Measurements from ENCODE around the gene ZNRF2. TPM values are rescaled to one million over a fixed set of nuclear protein-coding genes. Genes with fewer than 3 reads are reported as not detected.

ZNRF2 gene
- total and polyA plus RNA-seq, 4 donors = 4.8 to 21.1 (median 11.2) TPM

DNA sequence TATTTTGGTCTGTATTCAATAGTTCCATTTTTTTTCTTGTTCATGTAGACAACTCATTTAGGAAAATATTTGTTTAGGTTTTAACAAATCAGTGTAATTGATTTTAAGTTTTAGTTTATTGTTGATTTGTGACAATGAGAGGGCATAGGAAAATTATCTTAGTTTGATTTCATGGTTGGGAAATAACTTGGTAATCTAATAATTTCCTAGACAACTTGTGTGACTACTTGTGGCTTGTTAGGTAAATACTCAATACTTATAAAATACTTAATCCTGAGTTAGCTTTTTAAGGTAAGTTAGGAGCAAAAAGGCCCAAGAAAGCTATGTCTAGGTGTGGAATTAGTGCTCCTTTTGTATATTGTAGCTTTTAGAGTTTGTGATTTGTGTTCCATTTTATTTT, 65.4 kb downstream of the ZNRF2 start:
- Histone ChIP-seq H3K27me3 (ENCODE audit: control insufficient read depth in 1 of 2, insufficient read depth in 2 of 2, low read length in 1 of 2) (no peaks in the 10 kb centered on the region), H3K27ac (ENCODE audit: low read depth in 1 of 2, low read length in 2 of 2) (no peak overlapping the region), H3K4me1 (ENCODE audit: control insufficient read depth in 1 of 2, insufficient read depth in 2 of 2, low read length in 2 of 2) (peaks cover 0 to 2% of the 10 kb centered on the region in 2 donors), H3K4me3 (ENCODE audit: low read length in 2 of 2) (no peak overlapping the region), H3K9me3 (ENCODE audit: control insufficient read depth, low read length) (no peaks in the 10 kb centered on the region), H3K36me3 (ENCODE audit: control insufficient read depth in 1 of 2, insufficient read depth in 2 of 2, low read length in 1 of 2) (no peaks in the 10 kb centered on the region)
- no peak for ATAC-seq (ENCODE audit: low FRiP score)
- no peak for DNase-seq
- intact Hi-C loops (cut with DNase I) = loop anchor here in 1 of 2 donors (5.0 kb wide), 1 partner anchor 68 kb away; the partner anchor contains the start of gene ZNRF2

DNA sequence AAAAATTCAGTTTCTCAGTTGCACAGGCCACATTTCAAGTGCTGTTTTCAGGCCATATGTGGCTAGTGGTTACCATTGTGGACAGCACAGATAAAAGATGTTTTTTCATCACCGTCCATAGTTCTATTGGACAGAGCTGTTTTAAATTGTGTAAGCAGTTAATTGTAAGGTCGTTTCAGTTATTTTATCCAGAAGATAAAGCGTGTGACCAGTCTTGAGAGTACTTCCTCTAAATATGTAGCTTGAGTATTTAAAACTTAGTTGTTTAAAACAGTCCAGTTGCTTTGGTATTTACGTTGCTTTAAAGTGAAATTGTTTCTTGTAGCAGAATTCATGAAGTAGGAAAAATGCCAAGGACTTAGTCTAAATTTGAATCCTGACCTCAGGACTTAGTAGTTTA, 66.9 kb downstream of the ZNRF2 start:
- no peak for DNase-seq
- H3K4me3 ChIP-seq (ENCODE audit: low read length in 2 of 2) = no peak overlapping the region
- intact Hi-C loops (cut with DNase I) = no loop called here
- no peaks in the 10 kb centered on the region for H3K27me3 ChIP-seq (ENCODE audit: control insufficient read depth in 1 of 2, insufficient read depth in 2 of 2, low read length in 1 of 2)
- H3K27ac ChIP-seq (ENCODE audit: low read depth in 1 of 2, low read length in 2 of 2) = no peak overlapping the region
- WGBS, 2 donors = 46 to 50% methylated on average over 4 of the region's 4 CpGs
- no peaks in the 10 kb centered on the region for H3K36me3 ChIP-seq (ENCODE audit: control insufficient read depth in 1 of 2, insufficient read depth in 2 of 2, low read length in 1 of 2)
- no peaks in the 10 kb centered on the region for H3K9me3 ChIP-seq (ENCODE audit: control insufficient read depth, low read length)
- H3K4me1 ChIP-seq (ENCODE audit: control insufficient read depth in 1 of 2, insufficient read depth in 2 of 2, low read length in 2 of 2) = peaks cover 0 to 2% of the 10 kb centered on the region in 2 donors
- ATAC-seq (ENCODE audit: low FRiP score) = no peak

DNA sequence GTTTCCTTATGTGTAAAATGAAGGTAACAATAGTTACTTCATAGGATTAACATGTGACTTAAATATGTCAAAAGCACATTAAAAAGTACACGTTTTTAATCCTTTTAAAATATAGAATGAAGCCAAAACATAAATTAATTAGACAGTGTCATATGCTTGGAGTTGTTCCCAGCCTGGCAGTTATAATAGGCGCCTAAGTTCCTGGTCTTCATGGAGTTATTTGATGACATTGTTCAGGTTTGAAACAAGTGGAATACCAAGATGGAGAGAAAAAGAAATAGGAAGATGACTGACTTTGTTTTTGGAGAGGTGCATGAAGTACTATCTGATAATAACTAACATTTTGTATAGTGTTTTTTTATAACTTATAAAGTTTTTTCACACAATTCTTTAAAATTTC, 67.3 kb downstream of the ZNRF2 start:
- Histone ChIP-seq H3K27ac (ENCODE audit: low read depth in 1 of 2, low read length in 2 of 2) (no peak overlapping the region), H3K4me3 (ENCODE audit: low read length in 2 of 2) (no peak overlapping the region), H3K36me3 (ENCODE audit: control insufficient read depth in 1 of 2, insufficient read depth in 2 of 2, low read length in 1 of 2) (no peaks in the 10 kb centered on the region), H3K4me1 (ENCODE audit: control insufficient read depth in 1 of 2, insufficient read depth in 2 of 2, low read length in 2 of 2) (peaks cover 0 to 2% of the 10 kb centered on the region in 2 donors), H3K27me3 (ENCODE audit: control insufficient read depth in 1 of 2, insufficient read depth in 2 of 2, low read length in 1 of 2) (no peaks in the 10 kb centered on the region), H3K9me3 (ENCODE audit: control insufficient read depth, low read length) (no peaks in the 10 kb centered on the region)
- intact Hi-C loops (cut with DNase I) = no loop called here
- WGBS, 2 donors = 25 to 40% methylated on average over 2 of the region's 2 CpGs
- no peak for ATAC-seq (ENCODE audit: low FRiP score)
- DNase-seq = no peak

DNA sequence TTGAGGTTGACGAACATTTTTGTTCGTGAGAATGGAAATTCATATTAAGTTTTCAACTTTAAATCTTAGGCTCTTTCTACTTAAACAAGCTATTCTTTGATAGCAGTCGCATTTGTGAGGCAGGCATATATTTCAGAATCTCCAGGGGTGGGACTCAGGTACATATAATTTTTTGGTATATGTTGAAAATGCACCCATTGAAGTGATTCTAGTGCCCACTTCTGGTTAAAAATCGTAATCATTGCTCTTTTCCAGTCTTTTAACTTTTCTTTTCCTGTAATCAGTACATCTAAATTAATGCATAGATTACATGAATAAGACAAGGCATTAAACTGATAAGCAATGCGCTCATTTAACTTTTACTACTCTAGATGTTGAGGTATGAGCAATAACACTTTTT, 67.8 kb downstream of the ZNRF2 start:
- Histone ChIP-seq H3K27me3 (ENCODE audit: control insufficient read depth in 1 of 2, insufficient read depth in 2 of 2, low read length in 1 of 2) (no peaks in the 10 kb centered on the region), H3K4me1 (ENCODE audit: control insufficient read depth in 1 of 2, insufficient read depth in 2 of 2, low read length in 2 of 2) (peaks cover 0 to 2% of the 10 kb centered on the region in 2 donors), H3K9me3 (ENCODE audit: control insufficient read depth, low read length) (no peaks in the 10 kb centered on the region), H3K4me3 (ENCODE audit: low read length in 2 of 2) (no peak overlapping the region), H3K27ac (ENCODE audit: low read depth in 1 of 2, low read length in 2 of 2) (no peak overlapping the region), H3K36me3 (ENCODE audit: control insufficient read depth in 1 of 2, insufficient read depth in 2 of 2, low read length in 1 of 2) (no peaks in the 10 kb centered on the region)
- 96 to 97% methylated on average over 5 of the region's 5 CpGs for WGBS, 2 donors
- no peak for DNase-seq
- ATAC-seq (ENCODE audit: low FRiP score) = no peak
- intact Hi-C loops (cut with DNase I) = no loop called here

DNA sequence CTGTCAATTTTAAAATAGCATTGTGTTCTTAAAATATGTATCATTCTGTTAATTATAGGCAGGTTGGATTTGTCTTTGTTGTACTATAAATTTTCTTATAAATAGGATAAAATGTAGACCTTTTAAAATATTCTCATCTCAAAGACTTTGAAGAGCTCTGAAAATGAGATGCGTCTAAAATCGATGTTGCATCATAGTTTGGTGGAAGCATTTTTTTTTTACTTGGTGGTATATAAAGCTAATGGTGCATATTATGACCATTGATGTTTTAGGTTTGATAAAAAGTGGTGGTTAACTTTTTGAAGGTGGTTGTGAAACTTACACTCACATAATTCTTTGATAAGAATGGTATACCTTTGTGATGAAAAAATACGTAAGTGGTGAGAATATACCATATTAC, 69.1 kb downstream of the ZNRF2 start:
- WGBS, 2 donors = 92 to 99% methylated on average over 3 of the region's 3 CpGs
- Histone ChIP-seq H3K9me3 (ENCODE audit: control insufficient read depth, low read length) (no peaks in the 10 kb centered on the region), H3K4me1 (ENCODE audit: control insufficient read depth in 1 of 2, insufficient read depth in 2 of 2, low read length in 2 of 2) (peaks cover 0 to 2% of the 10 kb centered on the region in 2 donors), H3K4me3 (ENCODE audit: low read length in 2 of 2) (no peak overlapping the region), H3K36me3 (ENCODE audit: control insufficient read depth in 1 of 2, insufficient read depth in 2 of 2, low read length in 1 of 2) (no peaks in the 10 kb centered on the region), H3K27me3 (ENCODE audit: control insufficient read depth in 1 of 2, insufficient read depth in 2 of 2, low read length in 1 of 2) (no peaks in the 10 kb centered on the region), H3K27ac (ENCODE audit: low read depth in 1 of 2, low read length in 2 of 2) (no peak overlapping the region)
- DNase-seq = no peak
- intact Hi-C loops (cut with DNase I) = no loop called here
- no peak for ATAC-seq (ENCODE audit: low FRiP score)

DNA sequence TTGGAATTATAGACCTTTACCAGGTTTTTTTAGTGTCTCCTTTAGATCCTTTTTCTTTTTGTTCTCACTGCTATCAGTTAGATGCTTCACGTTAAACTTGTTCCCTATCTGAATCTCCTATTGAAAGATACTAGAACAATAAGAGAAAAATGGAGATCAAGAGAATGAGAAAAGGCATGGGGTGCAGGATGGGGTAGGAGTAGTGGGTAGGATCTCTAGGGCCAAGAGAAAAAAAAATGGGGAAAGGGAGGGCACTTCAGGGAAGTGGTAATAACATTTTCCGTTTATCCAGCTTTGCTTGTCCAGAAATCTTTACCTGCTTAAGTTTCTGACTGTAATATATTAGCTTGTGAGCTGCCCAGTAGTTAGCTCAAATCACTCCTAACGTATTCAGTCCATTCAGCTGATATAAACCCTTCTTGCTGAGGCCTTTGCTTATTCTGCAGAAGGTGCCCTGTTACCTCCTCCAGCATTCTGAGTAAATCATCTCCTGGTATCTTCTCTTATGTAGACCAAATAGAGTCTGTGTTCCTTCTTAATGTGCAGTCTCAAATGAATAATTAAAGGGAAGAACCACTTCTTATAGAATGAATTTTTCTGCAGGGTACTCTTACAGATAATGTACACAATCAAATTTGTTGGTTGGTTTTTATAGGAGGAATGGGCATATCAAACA, 69.7 kb downstream of the ZNRF2 start:
- intact Hi-C loops (cut with DNase I) = no loop called here
- Histone ChIP-seq H3K27me3 (ENCODE audit: control insufficient read depth in 1 of 2, insufficient read depth in 2 of 2, low read length in 1 of 2) (no peaks in the 10 kb centered on the region), H3K4me3 (ENCODE audit: low read length in 2 of 2) (no peak overlapping the region), H3K4me1 (ENCODE audit: control insufficient read depth in 1 of 2, insufficient read depth in 2 of 2, low read length in 2 of 2) (peaks cover 0 to 2% of the 10 kb centered on the region in 2 donors), H3K27ac (ENCODE audit: low read depth in 1 of 2, low read length in 2 of 2) (no peak overlapping the region), H3K9me3 (ENCODE audit: control insufficient read depth, low read length) (no peaks in the 10 kb centered on the region), H3K36me3 (ENCODE audit: control insufficient read depth in 1 of 2, insufficient read depth in 2 of 2, low read length in 1 of 2) (no peaks in the 10 kb centered on the region)
- DNase-seq = no peak
- ATAC-seq (ENCODE audit: low FRiP score) = no peak
- WGBS, 2 donors = 93 to 95% methylated on average over 3 of the region's 3 CpGs

DNA sequence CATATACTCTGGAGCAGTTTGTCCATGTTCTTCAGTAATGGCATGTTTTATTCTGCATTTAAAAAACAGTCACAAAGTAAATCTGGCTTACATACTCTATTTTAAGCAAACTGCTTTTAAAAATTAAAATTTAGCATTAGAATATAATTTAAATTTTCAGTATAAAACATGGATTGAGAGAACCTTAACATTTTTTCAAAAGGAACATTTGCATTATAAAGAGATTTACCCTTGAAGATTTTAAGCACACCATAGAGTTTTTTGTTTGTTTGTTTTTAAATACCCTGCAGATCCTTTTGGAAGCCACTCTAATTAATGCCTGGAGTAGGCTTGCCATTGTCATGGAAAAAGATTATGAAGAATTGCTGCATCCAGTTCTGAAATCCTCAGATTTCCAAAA, 70.4 kb downstream of the ZNRF2 start:
- H3K9me3 ChIP-seq (ENCODE audit: control insufficient read depth, low read length) = no peaks in the 10 kb centered on the region
- H3K27ac ChIP-seq (ENCODE audit: low read depth in 1 of 2, low read length in 2 of 2) = no peak overlapping the region
- intact Hi-C loops (cut with DNase I) = no loop called here
- ATAC-seq (ENCODE audit: low FRiP score) (no peak), DNase-seq (no peak)
- H3K4me3 ChIP-seq (ENCODE audit: low read length in 2 of 2) = no peak overlapping the region
- H3K36me3 ChIP-seq (ENCODE audit: control insufficient read depth in 1 of 2, insufficient read depth in 2 of 2, low read length in 1 of 2) = no peaks in the 10 kb centered on the region
- H3K27me3 ChIP-seq (ENCODE audit: control insufficient read depth in 1 of 2, insufficient read depth in 2 of 2, low read length in 1 of 2) = no peaks in the 10 kb centered on the region
- peaks cover 0 to 2% of the 10 kb centered on the region in 2 donors for H3K4me1 ChIP-seq (ENCODE audit: control insufficient read depth in 1 of 2, insufficient read depth in 2 of 2, low read length in 2 of 2)

DNA sequence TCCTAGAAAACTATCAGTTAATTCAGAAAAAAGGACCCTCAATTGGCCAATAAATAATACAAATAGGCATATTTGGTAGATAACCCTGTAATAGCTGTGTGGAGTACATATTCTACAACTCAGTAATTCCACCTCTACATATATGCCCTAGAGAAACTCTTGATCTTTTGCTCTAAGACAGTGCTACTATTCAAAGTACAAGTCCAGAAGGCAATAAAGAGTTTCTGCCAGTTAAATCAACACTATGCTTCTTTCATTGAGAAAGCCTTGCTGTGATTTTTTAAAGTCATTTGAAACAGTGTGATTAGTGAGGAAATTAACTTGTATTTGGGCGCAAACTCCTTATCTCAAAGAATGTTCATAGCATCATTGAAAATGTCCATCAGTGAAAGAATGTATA, 75.6 kb downstream of the ZNRF2 start:
- WGBS, 2 donors = 100% methylated on average over 1 of the region's 1 CpG
- Histone ChIP-seq H3K9me3 (ENCODE audit: control insufficient read depth, low read length) (no peaks in the 10 kb centered on the region), H3K27ac (ENCODE audit: low read depth in 1 of 2, low read length in 2 of 2) (no peak overlapping the region), H3K27me3 (ENCODE audit: control insufficient read depth in 1 of 2, insufficient read depth in 2 of 2, low read length in 1 of 2) (no peaks in the 10 kb centered on the region), H3K4me3 (ENCODE audit: low read length in 2 of 2) (no peak overlapping the region), H3K4me1 (ENCODE audit: control insufficient read depth in 1 of 2, insufficient read depth in 2 of 2, low read length in 2 of 2) (no peaks in the 10 kb centered on the region), H3K36me3 (ENCODE audit: control insufficient read depth in 1 of 2, insufficient read depth in 2 of 2, low read length in 1 of 2) (no peaks in the 10 kb centered on the region)
- intact Hi-C loops (cut with DNase I) = no loop called here
- DNase-seq (no peak), ATAC-seq (ENCODE audit: low FRiP score) (no peak)

DNA sequence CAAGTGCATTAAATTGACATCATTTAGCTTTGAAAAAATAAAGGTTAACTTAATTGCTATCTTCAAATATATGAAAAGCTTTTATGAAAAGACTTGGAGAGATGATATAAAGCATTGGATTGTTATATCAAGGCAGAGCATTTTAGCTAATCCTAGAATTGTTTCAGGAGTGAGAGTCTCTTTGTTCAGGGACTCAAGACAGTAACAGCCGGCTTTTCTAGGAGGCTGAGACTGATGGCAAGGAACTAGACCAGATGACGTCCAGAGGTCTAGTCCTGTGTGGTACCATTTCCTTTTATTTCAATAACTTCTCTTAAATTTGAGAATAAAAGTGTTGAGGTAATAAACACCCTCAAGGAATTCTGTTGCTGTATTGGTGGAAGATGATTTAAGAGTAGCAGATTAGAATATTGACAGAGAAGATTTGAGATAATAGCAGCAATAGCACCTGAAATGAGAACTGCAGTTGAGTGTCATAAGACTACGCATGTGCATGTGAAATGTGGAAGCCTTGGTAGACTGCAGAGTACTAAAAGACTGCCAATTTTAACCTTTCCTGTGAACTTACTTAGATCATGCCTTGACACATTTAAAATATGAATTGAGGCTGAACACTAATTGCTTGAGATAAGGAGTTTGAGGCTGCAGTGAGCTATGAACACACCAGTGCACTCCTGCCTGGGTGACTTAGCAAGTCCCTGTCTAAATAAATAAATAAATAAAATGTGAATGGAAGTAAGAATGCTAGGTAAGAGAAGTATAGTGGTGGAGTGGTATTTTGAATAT, 79.6 kb downstream of the ZNRF2 start:
- intact Hi-C loops (cut with DNase I) = no loop called here
- WGBS, 2 donors = 88 to 90% methylated on average over 3 of the region's 3 CpGs
- ATAC-seq (ENCODE audit: low FRiP score) (no peak), DNase-seq (no peak)
- Histone ChIP-seq H3K27ac (ENCODE audit: low read depth in 1 of 2, low read length in 2 of 2) (no peak overlapping the region), H3K36me3 (ENCODE audit: control insufficient read depth in 1 of 2, insufficient read depth in 2 of 2, low read length in 1 of 2) (no peaks in the 10 kb centered on the region), H3K4me1 (ENCODE audit: control insufficient read depth in 1 of 2, insufficient read depth in 2 of 2, low read length in 2 of 2) (no peaks in the 10 kb centered on the region), H3K27me3 (ENCODE audit: control insufficient read depth in 1 of 2, insufficient read depth in 2 of 2, low read length in 1 of 2) (no peaks in the 10 kb centered on the region), H3K9me3 (ENCODE audit: control insufficient read depth, low read length) (no peaks in the 10 kb centered on the region), H3K4me3 (ENCODE audit: low read length in 2 of 2) (no peak overlapping the region)
